Neural progenitor cell (in vitro differentiated cells): ENCODE data around the gene ACSM3. TPM values are rescaled to one million over a fixed set of nuclear protein-coding genes. Genes with fewer than 3 reads are reported as not detected.

ENCODE experiments used
- DNase-seq: peaks from one replicate; pipeline ENCODE4 v3.0.0-alpha.2; 2016; ENCODE audit warnings: low spot score
- H2AFZ ChIP-seq: fragments of 200-600 bp; sonication (generic); replicated peaks from 2 replicates; pipeline ENCODE4 v1.6.1; 2016; ENCODE audit warnings: antibody characterized with exemption
- H3F3A ChIP-seq: fragments of 200-600 bp; sonication (generic); 2 replicates; pipeline ENCODE4 v1.6.1; 2016; ENCODE audit warnings: antibody characterized with exemption, low read depth
- H3K27ac ChIP-seq: fragments of 200-600 bp; sonication (generic); 2 replicates; pipeline ENCODE4 v1.5.1; 2016; ENCODE audit warnings: mild to moderate bottlenecking
- H3K27me3 ChIP-seq: fragments of 200-600 bp; sonication (generic); 2 replicates; pipeline ENCODE4 v1.6.1; 2016; ENCODE audit warnings: mild to moderate bottlenecking, moderate library complexity
- H3K36me3 ChIP-seq: fragments of 200-600 bp; sonication (generic); 2 replicates; pipeline ENCODE4 v1.5.1; 2016
- H3K4me1 ChIP-seq: fragments of 200-600 bp; sonication (generic); 2 replicates; pipeline ENCODE4 v1.6.1; 2016; ENCODE audit warnings: mixed run types
- H3K4me2 ChIP-seq: fragments of 200-600 bp; sonication (generic); 2 replicates; pipeline ENCODE4 v1.6.1; 2016
- H3K4me3 ChIP-seq: fragments of 200-600 bp; sonication (generic); 2 replicates; pipeline ENCODE4 v1.5.1; 2016
- H3K79me2 ChIP-seq: fragments of 200-600 bp; sonication (generic); 2 replicates; pipeline ENCODE4 v1.6.1; 2016; ENCODE audit warnings: low read depth
- H3K9ac ChIP-seq: fragments of 200-600 bp; sonication (generic); 2 replicates; pipeline ENCODE4 v1.6.1; 2016
- H3K9me3 ChIP-seq: fragments of 200-600 bp; sonication (generic); 2 replicates; pipeline ENCODE4 v1.5.1; 2016; ENCODE audit warnings: low read depth
- H4K20me1 ChIP-seq: fragments of 200-600 bp; sonication (generic); 2 replicates; pipeline ENCODE4 v1.6.1; 2016; ENCODE audit warnings: low read depth
- H3K27ac Mint-ChIP-seq: 3 replicates; pipeline ENCODE4 v1.8.0; 2021; ENCODE audit warnings: mixed read lengths
- H3K27me3 Mint-ChIP-seq: 2 replicates; pipeline ENCODE4 v1.8.0; 2022; ENCODE audit warnings: low read depth, mild to moderate bottlenecking, inconsistent platforms, moderate library complexity, mixed read lengths; ENCODE audit not compliant: insufficient read depth
- H3K36me3 Mint-ChIP-seq: 3 replicates; pipeline ENCODE4 v1.8.0; 2021; ENCODE audit warnings: mixed read lengths
- H3K4me1 Mint-ChIP-seq: 3 replicates; pipeline ENCODE4 v1.8.0; 2021; ENCODE audit warnings: mixed read lengths
- H3K4me3 Mint-ChIP-seq: 3 replicates; pipeline ENCODE4 v1.8.0; 2021; ENCODE audit warnings: mild to moderate bottlenecking, moderate library complexity, mixed read lengths
- H3K9me3 Mint-ChIP-seq: 3 replicates; pipeline ENCODE4 v1.8.0; 2020; ENCODE audit warnings: mixed read lengths
- EZH2 ChIP-seq: fragments of 200-600 bp; sonication (generic); IDR thresholded peaks from 2 replicates; pipeline ENCODE4 v1.6.1; 2017; ENCODE audit warnings: antibody characterized with exemption, mild to moderate bottlenecking, moderate library complexity
- EZH2phosphoT487 ChIP-seq: fragments of 200-600 bp; sonication (generic); IDR thresholded peaks from 2 replicates; pipeline ENCODE4 v1.6.1; 2017; ENCODE audit warnings: antibody characterized with exemption
- total RNA-seq: library from RNA; depleted of rRNA; stranded (reverse); fragments of >200 nt; gene quantifications from 2 replicates; pipeline ENCODE4 v1.2.3, GENCODE V29; 2015; ENCODE audit warnings: low replicate concordance
- TF ChIP-seq, protein P1 (sequence below): fragments of 200-600 bp; sonication (generic); IDR thresholded peaks from 2 replicates; pipeline ENCODE4 v1.5.1; 2017; ENCODE audit warnings: antibody characterized with exemption, mild to moderate bottlenecking

Gene ACSM3
- total RNA-seq, 1 donor from 2014 or later: 3.8 TPM

DNA sequence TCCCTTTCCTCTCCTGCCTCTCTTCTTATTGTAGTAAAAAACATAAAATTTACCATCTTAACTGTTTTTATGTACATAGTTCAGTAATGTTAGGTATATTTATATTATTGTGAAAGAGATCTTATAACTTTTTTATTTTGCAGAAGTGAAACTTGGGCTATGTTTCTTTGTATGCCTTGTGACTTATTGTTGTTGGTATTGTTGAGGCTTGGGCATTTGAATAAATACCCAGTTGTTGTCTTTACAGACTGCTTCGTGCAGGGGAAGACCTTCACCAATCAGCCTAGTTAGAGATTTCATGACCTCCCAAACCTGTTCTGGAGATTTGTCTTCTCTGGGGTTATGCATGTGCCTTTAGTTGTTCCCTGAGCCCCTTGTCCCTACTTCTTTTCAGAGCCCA lies 74.4 kb downstream of the ACSM3 start:
- Mint-ChIP-seq H3K27me3 (no peaks in the 10 kb centered on the region), H3K36me3 (peaks cover 46% of the 10 kb centered on the region), H3K9me3 (peaks cover 15% of the 10 kb centered on the region), H3K27ac (no peak overlapping the region), H3K4me1 (no peaks in the 10 kb centered on the region), H3K4me3 (no peak overlapping the region)
- Histone ChIP-seq H3K9me3 (no peaks in the 10 kb centered on the region), H3K4me3 (no peak overlapping the region), H3K4me1 (no peaks in the 10 kb centered on the region), H2AFZ (no peak overlapping the region), H3K27me3 (no peaks in the 10 kb centered on the region), H3K36me3 (peaks cover 14% of the 10 kb centered on the region), H3K4me2 (no peak overlapping the region), H4K20me1 (no peaks in the 10 kb centered on the region), H3K79me2 (no peaks in the 10 kb centered on the region), H3K9ac (no peak overlapping the region), H3F3A (no peaks in the 10 kb centered on the region), H3K27ac (no peak overlapping the region)
- DNase-seq: no peak
- no peak for TF ChIP-seq EZH2phosphoT487
- TF ChIP-seq, protein P1, sequence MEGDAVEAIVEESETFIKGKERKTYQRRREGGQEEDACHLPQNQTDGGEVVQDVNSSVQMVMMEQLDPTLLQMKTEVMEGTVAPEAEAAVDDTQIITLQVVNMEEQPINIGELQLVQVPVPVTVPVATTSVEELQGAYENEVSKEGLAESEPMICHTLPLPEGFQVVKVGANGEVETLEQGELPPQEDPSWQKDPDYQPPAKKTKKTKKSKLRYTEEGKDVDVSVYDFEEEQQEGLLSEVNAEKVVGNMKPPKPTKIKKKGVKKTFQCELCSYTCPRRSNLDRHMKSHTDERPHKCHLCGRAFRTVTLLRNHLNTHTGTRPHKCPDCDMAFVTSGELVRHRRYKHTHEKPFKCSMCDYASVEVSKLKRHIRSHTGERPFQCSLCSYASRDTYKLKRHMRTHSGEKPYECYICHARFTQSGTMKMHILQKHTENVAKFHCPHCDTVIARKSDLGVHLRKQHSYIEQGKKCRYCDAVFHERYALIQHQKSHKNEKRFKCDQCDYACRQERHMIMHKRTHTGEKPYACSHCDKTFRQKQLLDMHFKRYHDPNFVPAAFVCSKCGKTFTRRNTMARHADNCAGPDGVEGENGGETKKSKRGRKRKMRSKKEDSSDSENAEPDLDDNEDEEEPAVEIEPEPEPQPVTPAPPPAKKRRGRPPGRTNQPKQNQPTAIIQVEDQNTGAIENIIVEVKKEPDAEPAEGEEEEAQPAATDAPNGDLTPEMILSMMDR: no peak
- no peak for TF ChIP-seq EZH2

DNA sequence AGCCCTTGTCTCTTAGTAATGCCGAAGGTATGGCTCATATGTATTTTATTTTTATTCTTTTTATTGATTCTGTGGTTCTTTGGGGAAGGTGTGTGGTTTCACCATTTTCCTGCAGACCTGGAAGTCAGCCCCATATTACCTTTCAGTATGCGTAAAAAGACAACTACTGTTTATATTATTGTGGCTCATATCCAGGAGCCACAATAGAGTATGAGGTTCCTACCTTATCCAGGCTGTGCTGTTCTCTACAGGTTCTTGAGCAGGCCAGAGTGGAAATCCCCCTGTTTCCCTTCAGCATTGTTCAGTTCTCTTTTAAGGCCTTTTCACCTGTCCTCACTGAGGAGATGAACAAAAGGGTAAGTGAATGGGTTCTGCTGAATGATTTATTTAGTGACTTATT lies 75.7 kb downstream of the ACSM3 start:
- Histone ChIP-seq H3K27me3 (no peaks in the 10 kb centered on the region), H3K4me1 (no peaks in the 10 kb centered on the region), H3K9ac (no peak overlapping the region), H2AFZ (no peak overlapping the region), H3K27ac (no peak overlapping the region), H4K20me1 (no peaks in the 10 kb centered on the region), H3F3A (no peaks in the 10 kb centered on the region), H3K36me3 (peaks cover 14% of the 10 kb centered on the region), H3K4me3 (no peak overlapping the region), H3K9me3 (no peaks in the 10 kb centered on the region), H3K4me2 (no peak overlapping the region), H3K79me2 (no peaks in the 10 kb centered on the region)
- no peak for DNase-seq
- H3K4me1 Mint-ChIP-seq: no peaks in the 10 kb centered on the region
- H3K36me3 Mint-ChIP-seq: peaks cover 37% of the 10 kb centered on the region
- H3K27ac Mint-ChIP-seq: no peak overlapping the region
- no peaks in the 10 kb centered on the region for H3K27me3 Mint-ChIP-seq
- no peak overlapping the region for H3K4me3 Mint-ChIP-seq
- H3K9me3 Mint-ChIP-seq: peaks cover 13% of the 10 kb centered on the region
- TF ChIP-seq, protein P1: no peak
- TF ChIP-seq EZH2phosphoT487 (no peak), EZH2 (no peak)

DNA sequence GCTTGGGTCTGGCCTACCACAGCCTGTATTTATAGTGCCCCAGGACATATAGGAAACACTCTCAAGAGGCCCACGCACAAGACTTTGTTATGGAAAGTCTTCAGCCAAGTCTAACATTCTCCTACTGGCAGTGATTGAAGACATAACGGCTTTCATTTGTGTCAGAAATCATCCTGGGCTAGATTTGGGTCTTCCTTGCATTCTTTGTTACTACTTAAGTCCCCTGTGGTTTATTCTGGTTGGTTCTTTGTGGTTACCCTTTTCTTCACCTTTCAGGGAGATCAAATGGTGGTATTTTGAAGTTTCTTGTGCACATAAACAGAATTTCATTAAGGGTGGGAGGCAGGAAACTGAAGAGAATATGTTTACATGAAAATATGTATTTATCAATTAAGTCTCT lies 80.2 kb downstream of the ACSM3 start:
- Histone ChIP-seq H3K9me3 (no peaks in the 10 kb centered on the region), H3K27me3 (no peaks in the 10 kb centered on the region), H3K36me3 (no peaks in the 10 kb centered on the region), H2AFZ (no peak overlapping the region), H3K9ac (no peak overlapping the region), H3K4me1 (no peaks in the 10 kb centered on the region), H3K27ac (no peak overlapping the region), H3F3A (no peaks in the 10 kb centered on the region), H3K79me2 (no peaks in the 10 kb centered on the region), H4K20me1 (no peaks in the 10 kb centered on the region), H3K4me2 (no peak overlapping the region), H3K4me3 (no peak overlapping the region)
- no peak for DNase-seq
- Mint-ChIP-seq H3K4me3 (no peak overlapping the region), H3K27me3 (no peaks in the 10 kb centered on the region), H3K4me1 (no peaks in the 10 kb centered on the region), H3K9me3 (no peaks in the 10 kb centered on the region), H3K36me3 (peaks cover 7% of the 10 kb centered on the region), H3K27ac (no peak overlapping the region)
- TF ChIP-seq EZH2phosphoT487 (no peak), EZH2 (no peak)
- TF ChIP-seq, protein P1: no peak
